Activated T-helper 9 cell treated with anti-CD3 and anti-CD28 coated beads, Interleukin-2, amount 50 U/mL, for 16 hours (primary cell): ENCODE data around the gene HAO2.

Experiments used
- DNase-seq: peaks from one replicate; pipeline ENCODE4 v3.0.0-alpha.2; 2020; ENCODE audit warnings: low read depth

Gene HAO2

GRCh38 chr1:119440721-119441307, 72.2 kb downstream of the HAO2 start:
- DNase-seq, result no peak

GRCh38 chr1:119442756-119443155, 74.2 kb downstream of the HAO2 start:
- DNase-seq, result no peak
